NCI-H2171 (cell line): ENCODE data around the gene ADPRHL1.
"Not testable (repeated sequence)": the region's sequence is repeated elsewhere in the genome, so short reads cannot be mapped to it uniquely, and the experiment has no call there.

Experiments used
- DNase-seq: peaks from one replicate; lab custom pipeline; 2025; lab: John Stamatoyannopoulos, UW

The ADPRHL1 gene

DNA sequence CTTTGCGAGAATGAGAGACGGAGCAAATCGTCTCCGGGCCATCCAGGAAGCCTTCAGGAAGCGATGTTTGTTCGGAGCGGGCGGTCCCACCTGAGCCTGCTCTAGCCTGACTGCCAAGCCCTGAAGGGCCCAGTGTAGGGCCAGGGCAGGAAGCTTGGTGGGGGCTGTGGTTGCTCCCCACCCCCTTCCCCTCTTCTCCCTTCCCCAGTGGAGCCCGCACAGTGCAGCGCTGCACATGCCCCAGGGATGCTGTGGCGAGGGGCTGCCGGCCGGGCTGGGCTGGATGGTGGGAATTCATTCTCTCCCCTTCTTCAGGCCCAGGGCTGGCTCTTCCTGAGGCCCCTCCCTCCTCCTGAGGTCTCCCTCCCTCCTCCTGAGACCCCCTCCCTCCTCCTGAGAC, 82.2 kb downstream of the ADPRHL1 start:
- no peak for DNase-seq

DNA sequence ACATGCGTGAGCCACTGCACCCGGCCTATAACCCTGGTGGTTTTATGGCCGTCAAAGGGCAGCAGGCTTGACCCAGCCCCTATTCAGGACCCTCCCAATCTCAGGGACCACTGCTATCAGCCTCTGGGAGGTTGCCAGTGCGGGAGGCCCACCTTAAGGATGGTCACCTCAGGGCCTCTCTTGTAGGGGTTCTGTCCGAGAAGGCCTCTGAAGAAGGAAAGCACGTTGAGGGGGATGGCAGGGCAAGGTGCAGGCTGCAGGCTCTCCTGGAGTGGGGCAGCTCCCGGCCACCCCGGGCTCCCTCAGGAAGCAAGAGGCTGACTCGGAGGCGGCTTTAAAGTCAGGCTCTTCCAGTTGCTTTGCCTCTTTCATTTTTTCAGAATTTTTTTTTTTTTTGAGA, 83.4 kb downstream of the ADPRHL1 start:
- DNase-seq, result no peak

DNA sequence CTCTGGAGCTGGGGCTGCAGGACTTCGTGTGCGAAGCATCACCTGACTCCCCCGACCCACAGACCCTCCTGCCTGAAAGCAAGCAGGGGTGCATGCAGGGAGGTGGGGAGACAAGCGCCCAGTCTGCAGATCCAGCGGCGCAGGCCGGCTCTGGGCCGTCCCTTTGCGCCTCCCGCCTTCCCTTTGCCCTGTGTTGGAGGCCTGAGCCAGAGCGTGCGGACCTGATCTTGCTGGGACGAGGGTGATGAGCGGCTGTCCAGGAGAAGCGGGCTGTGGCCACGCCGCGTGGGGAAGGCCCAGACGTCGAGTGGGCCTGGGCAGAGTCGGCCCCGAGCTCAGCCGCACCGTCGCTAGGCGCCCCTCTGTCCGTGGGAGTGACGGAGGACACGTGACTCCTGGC, 84.1 kb downstream of the ADPRHL1 start:
- no peak for DNase-seq

DNA sequence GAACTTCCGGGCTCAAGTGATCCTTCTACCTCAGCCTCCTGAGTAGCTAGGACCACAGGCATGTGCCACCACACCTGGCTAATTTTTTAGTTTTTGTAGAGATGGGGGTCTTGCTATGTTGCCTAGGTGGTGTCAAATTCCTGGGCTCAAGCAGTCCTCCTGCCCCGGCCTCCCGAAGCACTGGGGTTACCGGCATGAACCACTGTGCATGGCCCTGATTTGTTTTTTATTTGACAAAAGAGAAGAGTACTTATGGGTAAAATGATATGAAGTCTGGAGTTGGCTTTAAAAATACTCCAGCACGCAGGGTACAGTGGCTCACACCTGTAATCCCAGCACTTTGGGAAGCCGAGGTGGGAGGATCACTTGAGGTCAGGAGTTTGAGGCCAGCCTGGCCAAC, 84.9 kb downstream of the ADPRHL1 start:
- not testable (repeated sequence) for DNase-seq

DNA sequence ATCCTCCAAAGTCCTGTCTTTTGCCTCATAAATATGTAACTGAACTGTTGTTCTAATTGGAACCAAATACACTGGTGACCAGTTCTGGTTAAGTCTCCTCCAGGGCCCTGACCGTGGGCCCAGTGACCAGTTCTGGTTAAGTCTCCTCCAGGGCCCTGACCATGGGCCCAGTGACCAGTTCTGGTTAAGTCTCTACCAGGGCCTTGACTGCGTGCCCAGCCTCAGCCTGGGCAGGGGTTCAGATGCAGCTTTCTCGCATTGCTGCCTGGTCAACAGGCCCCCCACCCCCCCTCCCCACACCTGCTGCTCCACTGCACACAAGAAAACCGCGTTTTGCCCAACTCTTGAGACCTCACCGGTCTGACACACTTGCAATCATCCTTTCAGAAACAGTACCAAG, 85.5 kb downstream of the ADPRHL1 start:
- no peak for DNase-seq

DNA sequence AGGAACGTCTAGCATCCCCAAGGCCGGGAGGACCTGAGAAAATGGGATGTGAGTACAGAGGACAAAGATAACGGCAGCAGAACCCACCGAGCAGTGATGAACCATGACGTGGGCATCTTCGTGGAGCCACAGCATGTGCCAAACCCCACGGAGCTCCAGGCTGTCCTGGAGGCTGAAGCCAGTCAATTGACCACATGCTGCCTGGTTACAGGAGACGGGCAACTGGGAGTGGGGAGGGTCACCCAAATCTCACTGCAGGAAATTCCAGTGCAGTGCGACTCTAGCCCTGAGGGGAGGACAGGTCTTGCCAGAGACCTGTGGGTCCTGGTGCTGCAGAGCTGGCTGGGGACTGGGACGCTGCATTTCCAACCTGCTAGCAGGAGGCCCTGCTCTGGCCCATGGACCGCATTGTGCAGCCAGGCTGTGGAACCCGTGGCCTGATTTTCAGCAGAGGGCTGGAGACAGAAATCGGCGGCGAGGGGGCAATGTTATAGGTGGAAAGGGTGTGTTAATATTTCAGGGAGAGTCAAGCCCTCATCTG, 86.2 kb downstream of the ADPRHL1 start:
- DNase-seq, result no peak

DNA sequence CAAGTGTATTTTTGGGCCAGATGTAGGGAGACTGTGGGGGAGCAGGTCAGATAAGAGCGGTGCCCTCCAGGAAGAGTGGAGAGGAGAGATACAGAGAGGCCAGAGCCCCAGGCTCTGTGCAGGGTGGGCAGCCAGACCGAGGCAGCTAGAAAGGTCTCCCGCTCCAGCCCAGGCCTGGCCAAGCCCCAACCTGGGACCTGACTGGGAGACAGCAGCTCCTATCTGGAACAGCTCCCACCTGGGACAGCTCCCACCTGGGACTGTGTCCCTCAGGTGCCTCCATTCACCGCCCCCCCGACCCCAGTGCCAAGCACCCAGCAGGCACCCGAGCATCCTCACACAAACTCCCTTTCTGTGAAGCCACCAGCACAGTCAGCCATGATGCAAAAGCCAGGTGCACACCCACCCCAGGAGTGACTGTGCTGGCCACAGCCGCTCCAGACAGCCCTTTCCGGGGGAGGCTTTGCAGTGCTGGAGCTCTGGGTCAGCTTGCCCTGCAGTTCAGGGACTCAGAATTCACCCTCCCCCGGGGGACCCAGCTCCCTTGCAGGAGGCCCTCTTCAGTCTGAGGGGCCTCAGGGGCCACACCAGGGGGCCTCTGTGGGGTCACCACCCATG, 87.2 kb downstream of the ADPRHL1 start:
- DNase-seq, result no peak

DNA sequence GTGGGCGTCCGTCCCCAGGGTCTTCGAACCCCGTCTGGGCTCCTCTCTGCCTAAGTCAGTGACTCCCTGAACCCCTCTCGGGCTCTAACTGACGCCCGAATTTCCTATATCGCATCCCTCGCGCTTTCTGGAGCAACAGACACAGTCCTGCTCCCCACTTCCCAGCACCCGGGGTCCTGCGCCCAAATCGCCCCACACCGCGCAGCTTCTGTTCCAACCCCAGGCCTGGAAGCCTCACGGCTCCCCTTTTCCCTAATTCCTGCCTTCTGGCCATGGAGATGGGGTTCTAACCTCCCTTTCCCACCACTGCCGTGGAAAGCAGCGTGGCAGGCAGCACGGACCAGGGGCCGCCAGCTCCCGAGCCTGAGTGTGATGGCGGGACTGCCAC, 87.7 kb downstream of the ADPRHL1 start:
- DNase-seq, result no peak

DNA sequence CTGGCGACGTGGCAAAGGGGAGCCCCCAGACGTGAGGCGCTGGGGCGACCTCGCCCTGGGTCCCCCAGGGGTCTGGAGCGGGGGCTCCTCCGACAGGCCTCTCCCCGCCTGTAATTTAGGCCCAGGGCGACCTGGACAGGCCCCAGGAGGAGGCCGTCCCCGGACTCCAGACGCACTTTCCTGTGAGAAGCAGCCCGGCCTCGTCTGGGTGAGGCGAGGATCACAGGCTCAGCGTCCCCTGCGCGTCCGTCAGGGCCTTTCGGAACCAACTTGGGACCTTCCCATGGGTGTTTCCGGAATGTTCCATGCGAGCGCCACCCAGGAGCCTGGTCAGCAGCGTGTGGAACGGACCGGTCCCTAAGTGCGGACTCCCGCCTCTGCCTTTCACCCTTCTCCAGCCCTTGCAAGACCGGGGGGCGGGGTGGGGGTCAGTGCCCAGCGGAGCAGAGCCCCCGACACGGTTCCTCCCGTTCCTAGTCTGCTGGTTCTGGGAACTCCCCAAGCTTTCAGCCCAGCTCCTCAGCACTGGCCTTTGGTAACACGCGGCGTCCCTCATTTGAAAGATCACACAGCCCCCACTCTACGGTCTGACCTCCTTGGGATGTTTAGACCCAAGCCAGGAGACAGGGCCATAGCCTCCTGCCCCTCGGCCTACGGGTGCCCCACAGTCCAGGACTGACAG, 88.2 kb downstream of the ADPRHL1 start:
- DNase-seq, result no peak

DNA sequence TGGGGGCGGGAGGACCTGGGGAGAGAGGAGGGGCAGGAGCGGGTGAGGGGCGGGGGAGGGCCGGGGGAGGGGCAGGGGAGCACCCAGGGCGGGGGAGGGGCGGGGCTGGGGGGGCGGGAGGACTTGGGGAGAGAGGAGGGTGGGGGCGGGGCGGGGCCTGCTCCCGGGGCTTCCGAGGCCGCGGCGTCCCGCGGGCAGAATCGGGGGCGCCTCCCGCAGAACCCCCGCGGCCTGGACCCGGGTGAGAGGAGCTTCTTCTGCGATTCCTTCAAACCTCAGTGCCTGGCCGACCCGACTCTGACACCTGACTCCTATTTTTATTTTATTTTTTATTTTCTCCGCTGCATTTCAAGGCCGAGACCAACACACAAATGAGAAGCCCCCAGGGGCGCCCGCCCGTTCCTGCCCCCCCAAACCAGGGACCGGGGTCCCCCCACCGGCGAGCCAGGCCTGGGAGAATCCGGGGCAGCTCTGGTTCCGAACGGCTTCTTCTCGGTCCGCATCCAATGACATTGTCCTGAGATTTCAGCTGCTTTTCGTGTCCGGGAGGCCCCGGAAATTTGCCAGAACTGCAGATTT, 88.9 kb downstream of the ADPRHL1 start:
- no peak for DNase-seq

DNA sequence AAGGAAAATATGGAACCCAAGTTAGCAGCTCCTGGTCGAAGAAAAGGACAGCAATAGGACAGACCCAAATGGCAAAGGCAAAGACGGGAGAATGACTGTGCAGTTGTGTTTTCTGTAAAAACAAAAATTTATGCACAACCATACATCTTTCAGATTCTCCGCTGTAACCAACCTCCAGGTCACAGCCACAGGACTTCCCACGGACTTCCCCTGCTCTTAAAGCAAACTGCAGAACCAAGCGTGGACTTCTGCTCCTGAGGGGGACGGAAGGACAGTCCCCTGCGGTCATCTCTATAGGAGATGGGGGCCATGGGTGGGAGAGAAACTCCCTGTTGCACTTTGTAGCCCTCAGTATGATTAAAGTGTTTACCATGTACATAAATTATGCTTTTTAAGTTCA, 91.9 kb downstream of the ADPRHL1 start:
- no peak for DNase-seq

DNA sequence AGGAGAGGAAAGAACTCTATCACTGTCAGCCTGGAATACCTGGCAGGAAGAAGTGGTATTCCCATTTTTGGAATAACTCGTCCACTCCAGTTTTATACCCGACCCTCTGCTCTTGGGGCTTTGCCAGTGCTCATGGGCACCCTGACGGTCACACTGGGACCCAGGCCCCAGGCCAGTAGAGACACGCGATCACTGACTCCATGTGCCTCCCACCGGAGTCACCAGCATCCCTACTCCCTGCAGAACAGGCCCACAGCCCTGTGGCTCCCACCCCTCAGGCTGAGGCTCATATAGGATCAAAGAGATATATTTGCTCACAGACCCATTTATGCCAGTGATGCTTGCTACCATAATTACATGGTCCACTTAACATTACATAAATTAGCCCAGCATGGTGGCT, 92.8 kb downstream of the ADPRHL1 start:
- no peak for DNase-seq

DNA sequence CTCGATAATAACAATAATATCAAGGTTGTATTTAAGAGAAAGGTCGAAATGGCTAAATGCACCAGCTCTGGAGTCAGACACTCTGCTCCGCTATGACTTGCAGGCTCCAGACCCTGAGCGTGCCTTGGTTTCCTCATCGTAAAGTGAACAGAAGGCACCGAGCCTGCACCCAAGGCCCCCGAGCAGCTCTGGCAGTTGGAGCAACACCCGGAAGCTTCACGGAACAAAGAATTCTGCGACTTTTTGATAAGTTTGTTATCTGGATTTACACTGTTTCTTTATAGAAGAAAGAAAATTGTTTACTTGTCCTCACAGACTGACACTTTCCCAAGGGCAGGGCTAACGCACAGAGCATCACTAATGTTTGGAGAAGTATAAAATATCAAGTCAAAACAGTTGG, 93.7 kb downstream of the ADPRHL1 start:
- no peak for DNase-seq

DNA sequence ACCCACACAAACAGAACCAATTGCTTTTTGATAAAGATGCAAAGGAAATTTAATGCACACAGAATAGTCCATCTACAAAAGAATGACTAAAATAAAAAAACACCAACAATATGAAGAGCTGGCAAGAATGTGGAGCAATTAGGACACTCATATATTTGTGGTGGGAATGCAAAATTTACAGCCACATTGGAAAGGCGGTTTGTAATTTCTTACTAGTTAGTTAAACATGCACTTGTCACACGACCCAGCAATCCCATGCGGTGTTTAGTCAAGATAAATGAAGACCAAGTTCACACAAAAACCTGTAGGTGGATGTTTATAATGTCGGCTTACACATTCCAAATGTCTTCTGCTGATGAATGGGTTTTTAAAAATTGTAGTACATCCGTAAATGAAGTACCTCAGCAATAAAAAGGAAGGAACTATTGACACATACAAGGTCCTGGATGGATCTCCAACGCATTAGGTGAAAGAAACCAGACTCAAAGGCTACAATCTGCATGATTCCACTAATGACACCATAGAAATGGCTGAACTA, 94.6 kb downstream of the ADPRHL1 start:
- DNase-seq, result no peak

DNA sequence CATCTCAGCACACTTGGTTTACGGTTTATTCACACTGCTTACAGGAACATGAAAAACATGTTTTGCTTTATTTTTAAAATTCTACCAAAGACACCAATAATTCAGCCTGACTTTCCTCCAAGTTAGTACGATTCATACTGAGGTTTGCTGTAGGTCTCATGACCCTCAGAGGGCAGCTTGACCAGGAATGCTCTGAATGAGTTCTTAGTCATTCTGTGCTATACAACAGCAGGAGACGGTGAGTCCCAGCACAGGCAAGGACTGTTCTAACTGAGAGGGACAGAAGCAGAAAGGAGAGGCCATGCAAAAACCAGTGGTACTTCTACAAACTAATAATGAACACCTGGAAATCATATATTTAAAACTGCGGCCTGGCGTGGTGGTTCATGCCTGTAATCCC, 95.8 kb downstream of the ADPRHL1 start:
- DNase-seq, result no peak

DNA sequence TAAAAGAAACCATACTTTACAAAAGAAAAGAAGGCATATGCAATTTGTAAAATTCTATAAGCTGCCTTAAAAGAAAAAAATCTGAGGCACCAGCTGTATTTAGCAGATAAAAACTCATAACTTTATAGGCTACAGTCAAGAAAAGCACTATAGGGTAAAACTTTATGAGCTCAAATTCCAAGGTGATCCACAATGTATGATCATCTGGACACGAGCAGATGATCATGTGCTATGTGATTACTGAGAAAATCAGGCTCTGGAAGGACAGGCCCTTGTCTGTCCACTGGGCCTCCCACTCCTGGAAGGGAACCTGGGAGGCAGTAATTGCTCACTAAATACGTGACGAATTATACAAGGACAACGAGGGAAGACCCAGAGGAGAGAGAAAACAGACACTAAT, 96.7 kb downstream of the ADPRHL1 start:
- no peak for DNase-seq

DNA sequence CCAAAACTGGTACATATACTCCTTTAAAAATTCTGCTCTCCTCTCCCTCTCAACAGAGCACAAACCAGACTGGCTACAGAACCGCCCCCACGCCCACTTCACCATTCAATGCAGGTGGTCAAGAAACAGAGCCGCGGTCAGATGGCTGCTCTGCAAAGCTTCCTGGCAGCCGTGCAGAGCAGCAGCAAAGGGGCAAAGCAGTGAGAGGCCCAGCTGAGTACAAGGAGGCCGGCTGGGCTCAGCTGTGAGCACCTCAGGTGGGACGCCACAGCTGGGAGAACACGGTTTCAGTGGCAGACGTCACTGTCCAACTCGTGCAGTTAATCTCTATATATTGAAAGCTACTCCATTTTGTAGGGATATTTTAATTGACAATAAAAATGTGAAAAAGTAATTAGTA, 97.7 kb downstream of the ADPRHL1 start:
- no peak for DNase-seq

DNA sequence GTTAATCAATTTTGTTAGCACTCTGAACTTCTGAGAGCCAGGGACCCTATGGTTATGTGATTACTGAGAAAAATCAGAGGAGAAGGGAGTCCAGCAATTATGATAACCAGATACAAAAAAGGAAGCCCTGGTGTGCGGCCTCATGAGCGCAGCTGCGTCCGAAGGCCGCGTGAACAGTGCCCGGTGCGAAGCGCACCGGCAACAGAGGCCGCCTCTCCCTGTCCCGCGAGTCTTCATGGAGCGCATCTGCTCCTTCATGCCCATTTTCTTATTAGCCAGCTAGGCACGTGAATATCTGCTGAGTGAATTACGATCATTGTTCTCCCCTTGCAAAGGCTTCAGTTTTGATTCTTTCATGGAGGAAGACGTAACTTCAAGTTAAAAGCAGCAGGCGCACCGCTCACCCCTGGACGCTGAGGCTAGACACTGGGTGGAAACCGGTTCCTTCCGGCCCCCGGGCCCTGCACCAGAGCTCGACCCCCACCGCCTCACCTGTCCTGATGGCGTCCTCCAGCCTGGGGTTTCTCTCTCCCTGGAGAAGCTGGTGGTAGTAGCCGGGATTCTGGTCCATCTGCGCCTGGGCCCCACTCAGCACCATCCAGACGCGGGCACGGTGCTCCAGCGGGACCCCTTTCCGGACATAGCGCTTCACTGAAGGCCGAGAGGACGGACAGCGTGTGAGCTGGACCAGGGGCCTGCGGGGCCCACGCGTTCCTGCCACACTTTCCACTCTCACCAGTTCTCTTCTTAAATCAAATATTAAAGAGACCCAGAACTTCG, 98.3 kb downstream of the ADPRHL1 start:
- DNase-seq, result no peak

DNA sequence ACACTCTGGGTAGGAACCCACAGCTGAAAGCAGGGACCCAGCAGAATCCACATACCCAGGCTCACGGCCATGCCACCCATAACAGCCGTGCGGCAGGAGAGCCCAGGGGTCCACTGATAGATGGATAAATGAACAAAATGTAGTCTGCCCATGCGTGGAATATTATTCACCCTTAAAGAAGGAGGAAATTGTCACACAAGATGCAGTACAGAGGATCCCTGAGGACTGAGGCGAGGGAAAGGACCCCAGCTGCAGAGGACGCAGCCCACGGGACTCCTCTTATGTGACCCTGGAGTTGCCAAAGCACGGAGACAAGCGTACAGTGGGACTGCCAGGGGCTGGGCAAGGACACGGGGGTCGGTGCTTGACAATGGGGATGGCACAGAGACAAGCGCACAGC, 100.0 kb downstream of the ADPRHL1 start:
- no peak for DNase-seq

DNA sequence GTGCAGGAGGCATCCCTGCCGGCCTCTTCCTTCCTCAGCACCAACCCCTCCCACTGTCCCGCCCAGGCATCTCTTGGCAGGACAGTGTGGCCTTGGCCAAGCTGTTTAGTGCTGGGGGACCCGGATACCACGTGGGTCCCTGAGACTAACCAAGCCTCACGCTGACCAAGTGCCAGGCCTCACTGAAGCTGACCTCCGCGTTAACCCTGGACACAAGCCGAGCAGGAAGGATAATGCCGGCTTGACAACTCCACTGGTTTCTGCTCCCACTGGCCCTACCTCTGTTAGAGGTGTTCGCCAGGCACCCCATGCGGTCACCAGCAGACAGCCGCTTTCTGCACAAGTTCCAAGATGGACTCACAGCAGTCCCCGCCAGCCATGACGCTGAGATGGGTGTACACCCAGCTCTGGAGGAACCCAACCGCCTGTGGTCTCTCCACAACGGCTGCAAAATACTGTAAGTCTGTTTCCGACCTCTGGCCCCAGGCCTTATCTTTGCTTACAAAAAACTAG, 101.7 kb downstream of the ADPRHL1 start:
- DNase-seq, result no peak

DNA sequence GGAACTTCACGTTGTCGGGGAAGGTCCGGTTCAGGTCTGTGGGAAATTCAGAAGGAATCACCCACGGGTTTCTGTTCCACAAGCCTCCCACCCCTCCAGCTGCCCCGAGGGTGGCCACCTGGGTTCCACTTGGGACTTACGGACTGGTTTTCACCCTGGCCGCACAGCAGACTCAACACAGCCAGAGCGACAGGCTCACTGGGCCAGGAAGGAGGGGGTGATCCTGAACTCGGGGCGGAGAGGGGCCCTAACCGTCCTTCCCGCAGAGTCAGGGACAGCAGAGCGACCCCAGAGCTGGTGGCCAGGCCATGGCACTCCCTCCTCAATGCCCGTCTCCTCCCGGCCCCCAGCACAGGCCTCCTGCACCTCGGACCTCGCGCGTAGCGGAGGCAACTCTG, 102.4 kb downstream of the ADPRHL1 start:
- DNase-seq, result no peak
